ENCODE data around the gene ARMC3. TPM values are rescaled to one million over a fixed set of nuclear protein-coding genes. Genes with fewer than 3 reads are reported as not detected.

Gene ARMC3
- polyA plus RNA-seq, 3 donors: not detected

DNA sequence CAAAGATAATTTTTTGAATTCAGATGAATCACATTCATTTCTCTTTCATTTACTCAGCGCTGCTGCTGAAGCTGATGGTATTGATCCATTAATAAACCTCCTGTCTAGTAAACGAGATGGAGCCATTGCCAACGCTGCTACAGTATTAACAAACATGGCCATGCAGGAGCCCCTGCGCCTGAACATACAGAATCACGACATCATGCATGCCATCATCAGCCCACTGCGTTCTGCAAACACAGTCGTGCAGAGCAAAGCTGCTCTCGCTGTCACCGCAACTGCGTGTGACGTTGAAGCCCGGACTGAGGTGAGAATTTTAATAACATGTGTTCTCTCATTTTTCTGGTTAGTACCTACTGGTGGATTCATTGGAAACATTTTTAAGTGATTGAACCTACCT lies 70.2 kb downstream of the ARMC3 start:
- Histone ChIP-seq H3K9ac (ENCODE audit: insufficient read depth, low read length, poor library complexity, severe bottlenecking) (no peak overlapping the region), H3K27me3 (ENCODE audit: control insufficient read depth in 2 of 2, insufficient read depth in 2 of 2, low read length in 2 of 2) (no peaks in the 10 kb centered on the region), H3K36me3 (replicated peaks in 1 of 2; ENCODE audit: control insufficient read depth in 1 of 2, insufficient read depth in 2 of 2, low read length in 2 of 2) (no peaks in the 10 kb centered on the region), H3K27ac (ENCODE audit: low read depth in 1 of 2, low read length in 2 of 2) (no peak overlapping the region), H2AFZ (ENCODE audit: insufficient read depth, low read depth, low read length, poor library complexity, severe bottlenecking) (no peak overlapping the region), H3K79me2 (ENCODE audit: insufficient read depth, low read length) (no peaks in the 10 kb centered on the region), H3K4me1 (ENCODE audit: control insufficient read depth in 1 of 2, insufficient read depth in 2 of 2, low read length in 2 of 2) (no peaks in the 10 kb centered on the region), H4K20me1 (ENCODE audit: insufficient read depth, low read length) (no peaks in the 10 kb centered on the region), H3K4me2 (replicated peaks; ENCODE audit: extremely low read depth, low read length, poor library complexity, severe bottlenecking) (no peak overlapping the region), H3K9me3 (replicated peaks in 1 of 2; ENCODE audit: control insufficient read depth in 1 of 2, insufficient read depth in 1 of 2, low read length in 2 of 2) (no peaks in the 10 kb centered on the region), H3K4me3 (replicated peaks in 1 of 3; ENCODE audit: low read depth in 2 of 3, low read length in 3 of 3) (no peak overlapping the region)
- Mint-ChIP-seq H3K4me3 (no peak overlapping the region), H3K27ac (no peak overlapping the region), H3K9me3 (no peaks in the 10 kb centered on the region), H3K4me1 (no peaks in the 10 kb centered on the region), H3K27me3 (ENCODE audit: low read depth in 3 of 3) (peaks cover 3 to 22% (median 5%) of the 10 kb centered on the region in 3 donors), H3K36me3 (no peaks in the 10 kb centered on the region)
- intact Hi-C loops (cut with micrococcal nuclease): loop anchor here in 1 of 2 donors (10.0 kb wide), 1 partner anchor 433 kb away; no protein-coding TSS in a partner anchor
- no peak for DNase-seq
- 95% methylated on average over 7 of the region's 12 CpGs for WGBS (ENCODE audit: insufficient coverage)
- TF ChIP-seq, protein P1, sequence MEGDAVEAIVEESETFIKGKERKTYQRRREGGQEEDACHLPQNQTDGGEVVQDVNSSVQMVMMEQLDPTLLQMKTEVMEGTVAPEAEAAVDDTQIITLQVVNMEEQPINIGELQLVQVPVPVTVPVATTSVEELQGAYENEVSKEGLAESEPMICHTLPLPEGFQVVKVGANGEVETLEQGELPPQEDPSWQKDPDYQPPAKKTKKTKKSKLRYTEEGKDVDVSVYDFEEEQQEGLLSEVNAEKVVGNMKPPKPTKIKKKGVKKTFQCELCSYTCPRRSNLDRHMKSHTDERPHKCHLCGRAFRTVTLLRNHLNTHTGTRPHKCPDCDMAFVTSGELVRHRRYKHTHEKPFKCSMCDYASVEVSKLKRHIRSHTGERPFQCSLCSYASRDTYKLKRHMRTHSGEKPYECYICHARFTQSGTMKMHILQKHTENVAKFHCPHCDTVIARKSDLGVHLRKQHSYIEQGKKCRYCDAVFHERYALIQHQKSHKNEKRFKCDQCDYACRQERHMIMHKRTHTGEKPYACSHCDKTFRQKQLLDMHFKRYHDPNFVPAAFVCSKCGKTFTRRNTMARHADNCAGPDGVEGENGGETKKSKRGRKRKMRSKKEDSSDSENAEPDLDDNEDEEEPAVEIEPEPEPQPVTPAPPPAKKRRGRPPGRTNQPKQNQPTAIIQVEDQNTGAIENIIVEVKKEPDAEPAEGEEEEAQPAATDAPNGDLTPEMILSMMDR (IDR thresholded peaks at IDR 0.05): no peak

DNA sequence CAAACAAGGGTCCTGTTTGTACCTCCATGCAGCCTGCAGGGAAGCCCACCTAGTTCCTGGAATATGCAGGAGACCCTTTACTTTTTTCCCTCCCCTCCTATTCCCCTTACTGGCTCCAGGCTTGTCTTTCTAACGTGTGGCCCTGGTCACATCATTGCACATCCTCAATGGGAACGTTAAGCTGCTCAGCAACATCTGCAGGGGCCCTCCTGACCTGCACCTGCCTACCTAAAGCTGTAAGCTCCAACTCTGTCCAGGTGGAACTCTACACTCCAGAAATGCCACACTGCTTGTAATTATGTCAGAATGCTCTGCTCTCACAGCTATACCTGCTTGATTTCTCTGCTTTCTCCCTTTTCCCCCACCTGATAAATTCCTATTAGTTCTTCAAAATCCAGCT lies 72.1 kb downstream of the ARMC3 start:
- no peaks in the 10 kb centered on the region for H3K4me1 ChIP-seq (ENCODE audit: control insufficient read depth in 1 of 2, insufficient read depth in 2 of 2, low read length in 2 of 2)
- TF ChIP-seq, protein P1 (IDR thresholded peaks at IDR 0.05): no peak
- no peak overlapping the region for H3K4me2 ChIP-seq (replicated peaks; ENCODE audit: extremely low read depth, low read length, poor library complexity, severe bottlenecking)
- 82% methylated on average over 2 of the region's 2 CpGs for WGBS (ENCODE audit: insufficient coverage)
- no peak for DNase-seq
- H3K27ac ChIP-seq (ENCODE audit: low read depth in 1 of 2, low read length in 2 of 2): no peak overlapping the region
- H3K27me3 Mint-ChIP-seq (ENCODE audit: low read depth in 3 of 3): peaks cover 3 to 21% (median 5%) of the 10 kb centered on the region in 3 donors
- H3K79me2 ChIP-seq (ENCODE audit: insufficient read depth, low read length): no peaks in the 10 kb centered on the region
- no peaks in the 10 kb centered on the region for H3K36me3 Mint-ChIP-seq
- intact Hi-C loops (cut with micrococcal nuclease): loop anchor here in 1 of 2 donors (10.0 kb wide), 1 partner anchor 435 kb away; no protein-coding TSS in a partner anchor
- no peaks in the 10 kb centered on the region for H3K9me3 ChIP-seq (replicated peaks in 1 of 2; ENCODE audit: control insufficient read depth in 1 of 2, insufficient read depth in 1 of 2, low read length in 2 of 2)
- no peaks in the 10 kb centered on the region for H3K36me3 ChIP-seq (replicated peaks in 1 of 2; ENCODE audit: control insufficient read depth in 1 of 2, insufficient read depth in 2 of 2, low read length in 2 of 2)
- no peaks in the 10 kb centered on the region for H3K27me3 ChIP-seq (ENCODE audit: control insufficient read depth in 2 of 2, insufficient read depth in 2 of 2, low read length in 2 of 2)
- no peaks in the 10 kb centered on the region for H3K4me1 Mint-ChIP-seq
- H3K9ac ChIP-seq (ENCODE audit: insufficient read depth, low read length, poor library complexity, severe bottlenecking): no peak overlapping the region
- no peak overlapping the region for H3K4me3 Mint-ChIP-seq
- peaks cover 0 to under 1% (median 0%) of the 10 kb centered on the region in 7 donors for H3K9me3 Mint-ChIP-seq
- no peak overlapping the region for H3K27ac Mint-ChIP-seq
- no peak overlapping the region for H3K4me3 ChIP-seq (replicated peaks in 1 of 3; ENCODE audit: low read depth in 2 of 3, low read length in 3 of 3)
- H4K20me1 ChIP-seq (ENCODE audit: insufficient read depth, low read length): no peaks in the 10 kb centered on the region
- no peak overlapping the region for H2AFZ ChIP-seq (ENCODE audit: insufficient read depth, low read depth, low read length, poor library complexity, severe bottlenecking)
